NB4 (cell line): ENCODE results near the gene SH3BP5L.

ENCODE experiments used
- POLR2A ChIP-seq: IDR thresholded peaks from 2 replicates; pipeline ENCODE4 v1.6.1; 2011; ENCODE audit warnings: mild to moderate bottlenecking; ENCODE audit not compliant: insufficient read length; ENCODE audit errors: extremely low read depth
- TF ChIP-seq, protein P1 (sequence below): IDR thresholded peaks from 2 replicates; pipeline ENCODE4 v1.6.1; 2011; ENCODE audit warnings: low read depth, low read length
- TF ChIP-seq, protein P2 (sequence below): IDR thresholded peaks from one replicate; pipeline ENCODE4 v1.5.1; 2012; ENCODE audit warnings: low read depth, low read length

DNA sequence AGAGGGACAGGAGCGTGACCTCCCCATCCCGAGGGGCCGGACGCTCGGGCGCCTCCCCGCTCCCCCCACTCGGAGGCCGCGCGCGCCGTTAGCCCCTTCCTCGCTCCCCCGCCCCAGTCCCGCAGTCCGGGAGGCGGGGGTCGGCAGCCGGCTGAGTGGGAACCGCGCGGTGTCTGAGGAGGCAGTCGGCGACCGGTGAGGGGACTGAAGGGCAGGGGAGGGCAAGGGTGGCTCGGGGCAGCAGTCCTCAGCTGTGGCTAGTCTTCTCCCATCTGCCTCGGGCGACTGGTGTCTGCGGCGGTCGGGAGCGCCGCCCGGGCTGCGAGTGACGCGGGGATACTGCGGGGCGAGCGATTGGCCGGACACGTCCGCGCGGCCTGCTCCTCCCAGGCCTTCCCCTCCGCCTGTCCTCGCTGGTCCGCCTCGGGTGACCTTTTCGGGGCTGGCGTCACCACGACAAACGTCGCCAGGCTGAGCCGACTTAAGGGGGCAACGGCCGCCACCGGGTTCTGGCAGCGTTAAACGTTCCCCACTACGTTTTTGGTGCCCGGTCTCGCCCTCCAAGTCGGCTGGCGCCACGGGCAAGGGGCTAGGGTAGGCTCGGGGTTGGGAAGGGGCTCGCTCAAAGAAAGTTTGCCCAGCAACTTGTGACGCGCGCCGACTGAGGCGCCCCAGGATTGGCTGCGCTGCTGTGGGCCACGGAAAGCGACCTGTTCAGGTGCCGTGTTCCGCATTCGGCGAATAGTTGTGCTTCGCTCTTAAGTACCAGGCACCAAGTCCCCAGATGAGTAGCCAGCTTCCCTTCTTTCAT, 12.8 kb upstream of the SH3BP5L start:
- TF ChIP-seq POLR2A: peak; percentile 79
- TF ChIP-seq, protein P1, sequence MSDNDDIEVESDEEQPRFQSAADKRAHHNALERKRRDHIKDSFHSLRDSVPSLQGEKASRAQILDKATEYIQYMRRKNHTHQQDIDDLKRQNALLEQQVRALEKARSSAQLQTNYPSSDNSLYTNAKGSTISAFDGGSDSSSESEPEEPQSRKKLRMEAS: no peak
- TF ChIP-seq, protein P2, sequence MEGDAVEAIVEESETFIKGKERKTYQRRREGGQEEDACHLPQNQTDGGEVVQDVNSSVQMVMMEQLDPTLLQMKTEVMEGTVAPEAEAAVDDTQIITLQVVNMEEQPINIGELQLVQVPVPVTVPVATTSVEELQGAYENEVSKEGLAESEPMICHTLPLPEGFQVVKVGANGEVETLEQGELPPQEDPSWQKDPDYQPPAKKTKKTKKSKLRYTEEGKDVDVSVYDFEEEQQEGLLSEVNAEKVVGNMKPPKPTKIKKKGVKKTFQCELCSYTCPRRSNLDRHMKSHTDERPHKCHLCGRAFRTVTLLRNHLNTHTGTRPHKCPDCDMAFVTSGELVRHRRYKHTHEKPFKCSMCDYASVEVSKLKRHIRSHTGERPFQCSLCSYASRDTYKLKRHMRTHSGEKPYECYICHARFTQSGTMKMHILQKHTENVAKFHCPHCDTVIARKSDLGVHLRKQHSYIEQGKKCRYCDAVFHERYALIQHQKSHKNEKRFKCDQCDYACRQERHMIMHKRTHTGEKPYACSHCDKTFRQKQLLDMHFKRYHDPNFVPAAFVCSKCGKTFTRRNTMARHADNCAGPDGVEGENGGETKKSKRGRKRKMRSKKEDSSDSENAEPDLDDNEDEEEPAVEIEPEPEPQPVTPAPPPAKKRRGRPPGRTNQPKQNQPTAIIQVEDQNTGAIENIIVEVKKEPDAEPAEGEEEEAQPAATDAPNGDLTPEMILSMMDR: no peak
